Thyroid gland (tissue), 4 donors: ENCODE results near the gene ZFP28. TPM values are rescaled to one million over a fixed set of nuclear protein-coding genes. Genes with fewer than 3 reads are reported as not detected.

Experiments
- DNase-seq, 2 donors: peaks; one replicate each; pipeline ENCODE4 v3.0.0-alpha.2; 2019
- H3K27ac ChIP-seq, 3 donors: fragments of 200-600 bp; sonication (generic); 1 replicate in 2 of 3; 2 replicates in 1 of 3; pipeline ENCODE4 v1.5.1; 2016 to 2019; ENCODE audit warnings: mild to moderate bottlenecking in 1 of 3, moderate library complexity in 1 of 3
- H3K27me3 ChIP-seq: fragments of 200-600 bp; sonication (generic); one replicate; pipeline ENCODE4 v1.5.1; 2019
- H3K36me3 ChIP-seq, 2 donors: fragments of 200-600 bp; sonication (generic); one replicate each; pipeline ENCODE4 v1.5.1; 2016 to 2019
- H3K4me1 ChIP-seq, 2 donors: fragments of 200-600 bp; sonication (generic); one replicate each; pipeline ENCODE4 v1.5.1; 2017 to 2019
- H3K4me3 ChIP-seq, 3 donors: fragments of 200-600 bp; sonication (generic); replicated peaks in 1 of 3; 1 replicate in 2 of 3; 2 replicates in 1 of 3; pipeline ENCODE4 v1.5.1; 2016; ENCODE audit warnings: mild to moderate bottlenecking in 1 of 3
- H3K9me3 ChIP-seq: fragments of 200-600 bp; sonication (generic); one replicate; pipeline ENCODE4 v1.5.1; 2017
- POLR2A ChIP-seq, 2 donors: fragments of 450-650 bp; IDR thresholded peaks; one replicate each; pipeline ENCODE4 v1.6.1; 2017; ENCODE audit warnings: antibody characterized with exemption in 2 of 2, mild to moderate bottlenecking in 2 of 2, moderate library complexity in 1 of 2
- WGBS, 2 donors: methylation state at CpG; one replicate each; pipeline ENCODE4 v1.1.5; 2017; 5-methylcytosine and 5-hydroxymethylcytosine counted together
- intact Hi-C: fragments of 100-400 bp; cut with DNase I; formaldehyde crosslinking; loops from one replicate; pipeline ENCODE4 v1.15.1; 2023
- total RNA-seq, 4 donors: library from RNA; depleted of rRNA; stranded (reverse); fragments of >200 nt; gene quantifications; one replicate each; pipeline ENCODE4 v1.2.3, GENCODE V29; 2016
- TF ChIP-seq, protein P1 (sequence below), 6 experiments: fragments of 200-600 bp in 3 of 6; fragments of 450-650 bp in 3 of 6; sonication (generic) in 3 of 6; IDR thresholded peaks; one replicate each; pipeline ENCODE4 v1.5.1; 2016 to 2019; ENCODE audit warnings: antibody characterized with exemption in 6 of 6, mild to moderate bottlenecking in 2 of 6, inconsistent platforms in 1 of 6, moderate library complexity in 1 of 6

Gene ZFP28
- total RNA-seq, 4 donors from 2014 or later: 6.6 to 9.8 (median 9.5) TPM

DNA sequence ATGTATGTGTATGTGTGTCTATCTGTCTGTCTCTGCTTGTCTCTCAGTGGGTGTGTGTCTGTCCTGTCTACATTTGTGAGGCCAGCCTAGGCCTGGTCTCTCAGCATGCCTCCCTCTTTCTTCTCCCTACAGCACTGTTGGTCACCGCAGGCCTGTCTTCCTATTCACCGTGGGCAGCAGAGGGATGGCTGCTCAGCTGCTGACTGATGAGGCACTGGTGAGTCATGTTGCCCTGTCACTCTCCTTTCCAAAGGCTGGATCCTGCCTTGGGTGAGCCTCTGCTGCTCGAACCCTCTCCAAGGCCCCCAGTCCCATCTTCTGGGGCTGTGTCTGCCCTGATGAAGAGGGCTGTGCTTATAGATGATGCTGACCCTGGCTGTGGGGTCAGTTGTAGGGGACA lies 62.6 kb downstream of the ZFP28 start:
- no peaks in the 10 kb centered on the region for H3K36me3 ChIP-seq
- no peak for DNase-seq
- no peak overlapping the region for H3K4me3 ChIP-seq
- H3K27me3 ChIP-seq: no peaks in the 10 kb centered on the region
- WGBS, 2 donors: 96 to 97% methylated on average over 3 of the region's 3 CpGs
- TF ChIP-seq, protein P1, sequence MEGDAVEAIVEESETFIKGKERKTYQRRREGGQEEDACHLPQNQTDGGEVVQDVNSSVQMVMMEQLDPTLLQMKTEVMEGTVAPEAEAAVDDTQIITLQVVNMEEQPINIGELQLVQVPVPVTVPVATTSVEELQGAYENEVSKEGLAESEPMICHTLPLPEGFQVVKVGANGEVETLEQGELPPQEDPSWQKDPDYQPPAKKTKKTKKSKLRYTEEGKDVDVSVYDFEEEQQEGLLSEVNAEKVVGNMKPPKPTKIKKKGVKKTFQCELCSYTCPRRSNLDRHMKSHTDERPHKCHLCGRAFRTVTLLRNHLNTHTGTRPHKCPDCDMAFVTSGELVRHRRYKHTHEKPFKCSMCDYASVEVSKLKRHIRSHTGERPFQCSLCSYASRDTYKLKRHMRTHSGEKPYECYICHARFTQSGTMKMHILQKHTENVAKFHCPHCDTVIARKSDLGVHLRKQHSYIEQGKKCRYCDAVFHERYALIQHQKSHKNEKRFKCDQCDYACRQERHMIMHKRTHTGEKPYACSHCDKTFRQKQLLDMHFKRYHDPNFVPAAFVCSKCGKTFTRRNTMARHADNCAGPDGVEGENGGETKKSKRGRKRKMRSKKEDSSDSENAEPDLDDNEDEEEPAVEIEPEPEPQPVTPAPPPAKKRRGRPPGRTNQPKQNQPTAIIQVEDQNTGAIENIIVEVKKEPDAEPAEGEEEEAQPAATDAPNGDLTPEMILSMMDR (IDR thresholded peaks at IDR 0.05): no peak
- TF ChIP-seq POLR2A (IDR thresholded peaks at IDR 0.05): no peak
- H3K9me3 ChIP-seq: no peaks in the 10 kb centered on the region
- intact Hi-C loops: no loop called here
- peaks cover 0 to 2% of the 10 kb centered on the region in 2 donors for H3K4me1 ChIP-seq
- no peak overlapping the region for H3K27ac ChIP-seq

DNA sequence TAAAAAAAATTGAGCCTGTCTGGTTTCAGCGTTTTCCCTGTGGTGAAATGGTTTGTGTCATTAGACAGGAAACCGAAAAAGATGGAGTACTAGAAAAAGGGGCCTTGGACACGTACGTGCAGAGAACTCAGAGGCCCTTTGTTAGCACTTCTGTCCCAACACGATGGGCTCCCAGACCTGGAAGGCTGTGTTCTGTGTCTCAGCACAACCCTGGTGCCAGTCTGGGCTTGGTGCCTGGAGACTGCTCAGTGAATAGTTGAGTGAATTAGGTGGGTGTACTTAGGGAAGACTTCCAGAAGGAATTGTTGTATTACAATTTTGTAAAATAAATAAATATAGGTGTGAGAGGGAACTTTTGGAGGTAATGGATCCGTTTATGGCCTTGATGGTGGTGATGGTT lies 65.1 kb downstream of the ZFP28 start:
- TF ChIP-seq, protein P1 (IDR thresholded peaks at IDR 0.05): no peak
- no peak for TF ChIP-seq POLR2A (IDR thresholded peaks at IDR 0.05)
- Histone ChIP-seq H3K4me3 (no peak overlapping the region), H3K27me3 (no peaks in the 10 kb centered on the region), H3K36me3 (no peaks in the 10 kb centered on the region), H3K27ac (no peak overlapping the region), H3K9me3 (no peaks in the 10 kb centered on the region), H3K4me1 (no peaks in the 10 kb centered on the region)
- 88% methylated on average over 6 of the region's 6 CpGs for WGBS, 2 donors
- intact Hi-C loops: no loop called here
- DNase-seq: no peak

Other genes starting within 250 kb of the ZFP28 start
- gene ZSCAN5A, start 224.1 kb upstream of the ZFP28 start, total RNA-seq: 10 to 100 TPM in 3 of 4 donors, 1 to 10 TPM in 1; 7.4 to 22.1 (median 17.7) TPM
- gene ZNF582, start 145.4 kb upstream of the ZFP28 start, total RNA-seq: 10 to 100 TPM in 3 of 4 donors, 1 to 10 TPM in 1; 4.9 to 19.6 (median 10.9) TPM
- gene ZNF583, start 134.6 kb upstream of the ZFP28 start, total RNA-seq: 10 to 100 TPM in 2 of 4 donors, 1 to 10 TPM in 2; 6.5 to 22.8 (median 10.2) TPM
- gene ZNF667, start 61.6 kb upstream of the ZFP28 start, total RNA-seq: 10 to 100 TPM in 3 of 4 donors, 1 to 10 TPM in 1; 8.6 to 22.2 (median 15.8) TPM
- gene ZNF471, start 31.1 kb upstream of the ZFP28 start, total RNA-seq: 10 to 100 TPM in 1 of 4 donors, 1 to 10 TPM in 3; 8.5 to 10.8 (median 9.1) TPM
- 1 to 10 TPM; 3.4 to 7.1 (median 5.6) TPM for gene ZNF470, start 28.5 kb downstream of the ZFP28 start, total RNA-seq
- gene ZNF71, start 56.4 kb downstream of the ZFP28 start, total RNA-seq: 10 to 100 TPM in 1 of 4 donors, 1 to 10 TPM in 3; 8.2 to 15.6 (median 8.7) TPM
- not detected for gene SMIM17, start 104.2 kb downstream of the ZFP28 start, total RNA-seq
- 10 to 100 TPM in 1 of 4 donors, 1 to 10 TPM in 3; 6.8 to 12.3 (median 8.7) TPM for gene ZNF835, start 132.8 kb downstream of the ZFP28 start, total RNA-seq